Measurements from ENCODE around the gene STARD7.
"Not testable (repeated sequence)": the region's sequence is repeated elsewhere in the genome, so short reads cannot be mapped to it uniquely, and the experiment has no call there.

The STARD7 gene

GRCh38 chr2:96233880-96234316 is 25.3 kb upstream of the STARD7 start:
- DNase-seq = no peak

GRCh38 chr2:96233436-96233835 is 24.8 kb upstream of the STARD7 start:
- no peak for DNase-seq

- no peak for DNase-seq
Observed at GRCh38 chr2:96231316-96231715, 22.7 kb upstream of the STARD7 start.

DNA sequence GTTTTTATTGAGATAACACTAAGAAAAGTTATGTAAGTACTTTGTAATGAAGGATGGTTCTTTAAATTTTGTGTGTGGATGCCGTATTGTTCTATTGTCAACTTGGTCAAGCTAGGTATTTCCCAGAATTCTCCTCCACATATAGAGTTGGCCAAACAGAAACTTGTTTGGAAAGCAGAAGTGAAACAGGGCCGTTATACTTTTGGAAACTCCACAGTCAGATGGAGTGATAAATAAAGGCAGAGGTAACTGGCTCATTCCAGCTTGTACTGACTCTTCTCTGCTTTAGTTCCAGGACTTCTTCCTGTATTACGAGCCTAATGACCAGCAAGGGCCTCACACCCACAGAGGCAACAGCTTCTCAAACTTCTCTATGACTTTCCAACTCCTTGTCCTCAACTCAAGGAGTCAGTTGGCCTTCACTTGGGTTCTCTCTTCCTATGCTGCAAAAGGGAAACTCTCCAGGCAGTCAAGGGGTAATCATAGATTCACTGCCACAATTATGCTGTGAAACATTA is 16.4 kb upstream of the STARD7 start:
- DNase-seq = no peak

DNA sequence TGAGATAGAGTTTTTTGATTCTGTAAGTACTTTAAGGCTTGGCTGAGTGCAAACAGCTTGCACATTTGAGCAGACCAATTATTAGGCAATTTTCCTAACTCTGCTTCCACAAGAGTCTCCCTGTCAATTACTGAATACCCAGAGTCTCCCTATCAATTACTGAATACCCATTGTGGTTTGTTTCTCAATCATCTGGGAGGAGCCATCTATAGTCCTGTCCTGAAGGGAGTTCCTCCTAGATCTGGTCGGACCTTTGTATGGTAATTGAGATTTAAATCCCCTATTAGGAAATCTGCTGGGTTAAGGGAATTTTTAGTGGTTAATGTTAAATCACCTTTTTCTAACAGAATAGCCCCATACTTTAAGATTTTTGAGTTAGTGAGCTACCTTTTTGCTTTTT is 12.5 kb upstream of the STARD7 start:
- DNase-seq = not testable (repeated sequence)

- not testable (repeated sequence) for DNase-seq
Observed at GRCh38 chr2:96219959-96220358, 11.3 kb upstream of the STARD7 start.

DNA sequence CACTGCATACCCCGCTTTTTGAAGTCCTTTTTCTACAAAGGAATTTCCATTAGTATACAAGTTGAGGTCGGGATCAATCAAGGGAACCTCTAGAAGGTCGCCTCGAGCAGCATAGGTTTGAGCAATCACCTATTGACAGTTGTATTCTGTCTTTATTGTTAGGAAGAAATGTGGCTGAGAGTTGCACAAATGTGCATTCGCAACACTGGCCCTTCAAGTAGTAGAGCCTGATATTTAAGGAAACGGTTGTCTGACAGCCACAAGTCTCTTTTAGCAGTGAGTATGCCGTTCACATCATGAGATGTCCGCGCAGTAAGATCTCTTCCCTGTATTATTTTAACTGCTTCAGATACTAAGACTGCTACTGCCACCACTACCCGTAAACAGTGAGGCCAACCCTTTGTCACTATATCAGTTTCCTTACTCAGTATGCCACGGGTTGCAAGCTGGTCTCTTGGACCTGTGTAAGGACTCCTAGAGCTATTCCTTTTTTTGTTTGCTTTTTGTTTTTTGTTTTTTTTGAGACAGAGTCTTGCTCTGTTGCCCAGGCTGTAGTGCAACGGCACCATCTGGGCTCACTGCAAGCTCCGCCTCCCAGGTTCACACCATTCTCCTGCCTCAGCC is 10.0 kb upstream of the STARD7 start:
- no peak for DNase-seq

GRCh38 chr2:96214554-96214953 is 5.9 kb upstream of the STARD7 start:
- no peak for DNase-seq

DNA sequence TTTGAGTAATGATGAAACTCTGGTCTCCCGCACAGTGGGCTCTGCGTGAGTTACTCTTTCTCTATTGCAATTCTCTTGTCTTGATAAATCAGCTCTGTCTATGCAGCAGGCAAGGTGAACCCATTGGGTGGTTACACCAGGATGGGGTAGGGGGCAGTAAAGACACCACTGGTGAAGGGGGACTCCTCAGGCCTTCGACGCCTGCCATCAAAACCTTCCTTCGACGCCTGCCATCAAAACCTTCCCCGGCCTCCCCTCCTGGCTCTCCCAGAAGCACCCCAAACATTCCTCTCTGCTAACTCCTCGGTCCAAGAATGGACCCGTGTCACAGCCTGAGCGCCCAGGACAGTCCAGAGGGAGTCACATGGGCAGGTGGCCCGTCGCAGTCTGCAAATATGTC is 4.8 kb upstream of the STARD7 start:
- DNase-seq = no peak

DNA sequence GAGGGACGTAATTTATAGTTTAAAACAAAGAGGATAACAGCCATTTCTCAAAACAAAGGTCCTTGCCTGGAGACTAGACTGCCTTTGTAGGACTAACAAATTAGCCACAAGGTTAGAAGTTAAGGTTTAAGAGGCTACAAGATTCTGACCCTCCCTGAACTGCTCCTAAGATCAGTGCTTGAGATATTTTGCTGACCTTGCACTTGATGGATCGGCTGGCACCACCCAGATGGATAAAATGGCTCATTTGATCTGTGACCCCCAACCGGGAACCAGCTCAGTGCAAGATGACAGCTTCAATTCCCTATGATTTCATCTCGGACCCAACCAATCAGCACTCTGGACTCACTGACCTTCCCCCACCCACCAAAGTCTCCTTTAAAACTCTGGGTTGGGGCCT is 3.7 kb upstream of the STARD7 start:
- no peak for DNase-seq

DNA sequence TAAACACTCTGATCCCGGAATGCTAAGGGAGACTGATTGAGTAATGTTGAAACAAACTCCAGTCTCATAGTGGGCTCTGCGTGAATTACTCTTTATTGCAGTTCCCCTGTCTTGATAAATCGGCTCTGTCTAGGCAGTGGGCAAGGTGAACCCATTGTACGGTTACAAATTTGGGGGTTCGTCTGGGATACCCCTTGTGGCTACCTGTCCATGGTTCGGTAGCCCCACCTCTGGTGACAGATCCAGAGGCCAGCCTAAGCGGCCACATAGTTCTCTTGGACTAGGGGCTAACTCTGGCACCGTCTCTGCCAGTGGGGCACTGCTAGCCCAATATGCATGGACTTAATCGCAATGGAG is 1.1 kb upstream of the STARD7 start:
- DNase-seq = no peak

DNA sequence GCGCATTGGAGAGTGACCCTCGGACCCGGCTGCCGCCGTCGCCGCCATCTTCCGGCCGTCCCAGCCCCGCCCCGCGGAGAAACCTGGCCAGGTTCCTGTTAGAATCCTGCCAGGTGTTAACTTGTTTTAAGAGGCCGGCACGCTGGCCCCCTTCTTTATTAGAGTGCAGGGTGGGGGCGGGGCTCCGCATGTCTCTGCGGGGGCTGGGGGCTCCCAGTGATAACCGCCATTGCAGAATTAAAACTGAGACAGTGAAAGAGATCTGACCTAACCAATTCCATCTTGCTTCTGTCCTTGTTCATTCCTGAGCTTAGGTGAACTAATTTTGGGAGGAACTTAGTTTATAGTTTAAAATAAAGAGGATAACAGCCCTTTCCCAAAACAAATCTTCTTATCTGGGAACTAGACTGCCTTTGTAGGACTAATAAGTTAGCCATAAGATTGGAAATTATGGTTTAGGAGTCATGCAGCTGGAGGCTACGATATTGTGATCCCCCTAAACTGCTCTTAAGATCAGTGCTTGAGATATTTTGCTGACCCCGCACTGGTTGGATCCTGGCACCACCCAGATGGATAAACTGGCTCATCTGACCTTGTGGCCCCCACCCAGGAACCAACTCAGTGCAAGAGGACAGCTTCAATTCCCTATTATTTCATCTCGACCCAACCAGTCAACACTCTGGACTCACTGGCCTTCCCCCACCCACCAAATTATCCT is 543 bp upstream of the STARD7 start:
- DNase-seq = no peak

DNA sequence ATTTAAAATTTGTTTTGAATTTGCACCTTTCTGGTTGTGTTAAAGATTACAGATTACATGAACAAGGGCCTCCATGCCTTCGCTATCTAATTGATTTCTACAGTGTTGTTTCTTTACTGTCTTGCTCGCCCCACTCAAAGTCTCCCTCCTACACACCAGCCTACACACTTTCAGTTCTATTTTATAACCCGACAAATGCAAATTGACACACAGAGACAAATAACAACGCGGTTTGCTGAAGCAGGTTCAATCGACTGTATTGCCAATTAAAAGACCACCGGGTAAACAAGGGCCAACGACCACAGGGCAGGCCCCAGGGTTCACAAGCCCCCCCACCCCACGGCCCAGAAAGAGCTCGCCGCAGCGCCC is 869 bp downstream of the STARD7 start:
- no peak for DNase-seq

DNA sequence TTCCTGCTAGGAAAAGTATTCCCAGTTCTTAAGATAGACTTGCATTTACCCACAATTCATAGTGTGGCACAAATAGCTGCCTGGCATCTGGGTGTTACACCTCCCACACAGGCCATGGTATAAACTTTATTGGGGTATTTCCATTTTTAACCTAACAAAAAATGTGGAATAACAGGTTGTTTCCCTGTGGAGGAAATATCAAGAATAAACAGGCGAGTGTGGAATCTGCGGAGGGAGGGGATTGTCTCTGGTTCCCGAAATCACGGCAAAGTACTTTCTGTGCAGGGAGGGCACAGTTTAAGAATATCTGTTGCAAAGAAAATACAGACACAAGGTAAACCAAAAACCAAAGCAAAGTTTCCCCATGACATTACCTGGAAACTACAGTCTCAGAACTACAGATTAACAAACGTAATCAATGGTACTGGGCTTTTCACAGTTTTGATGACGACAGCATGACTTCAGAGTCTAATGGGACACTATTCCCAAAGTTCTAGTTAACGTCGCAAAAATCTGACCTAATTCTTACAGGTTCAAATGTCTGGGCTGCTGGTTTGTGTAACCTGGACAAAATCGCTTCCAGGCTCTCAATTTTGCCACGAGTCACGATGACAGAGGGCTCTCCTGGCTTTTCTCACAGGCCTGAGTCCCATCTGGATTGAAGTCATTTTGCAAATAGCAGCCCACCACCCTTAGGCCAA is 1.4 kb downstream of the STARD7 start:
- DNase-seq = no peak

DNA sequence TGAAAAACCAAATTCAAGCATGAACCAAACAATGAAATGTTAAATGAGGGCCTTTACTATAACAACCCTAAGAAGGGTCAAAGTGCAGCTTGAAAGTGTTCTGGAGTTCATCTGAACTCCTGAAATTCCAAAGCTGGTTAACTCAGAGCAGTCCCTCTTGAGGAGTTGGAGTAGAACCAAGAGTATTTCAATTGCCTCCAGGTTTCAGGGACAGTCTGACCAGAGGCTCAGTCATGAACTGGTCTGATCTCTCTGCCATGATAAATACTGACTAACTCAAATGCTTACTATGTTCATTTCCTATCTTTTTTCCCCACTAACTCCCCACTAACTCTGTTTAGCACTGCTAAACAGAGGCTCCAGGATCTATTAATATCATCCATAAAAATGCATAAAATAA is 2.7 kb downstream of the STARD7 start:
- no peak for DNase-seq

DNA sequence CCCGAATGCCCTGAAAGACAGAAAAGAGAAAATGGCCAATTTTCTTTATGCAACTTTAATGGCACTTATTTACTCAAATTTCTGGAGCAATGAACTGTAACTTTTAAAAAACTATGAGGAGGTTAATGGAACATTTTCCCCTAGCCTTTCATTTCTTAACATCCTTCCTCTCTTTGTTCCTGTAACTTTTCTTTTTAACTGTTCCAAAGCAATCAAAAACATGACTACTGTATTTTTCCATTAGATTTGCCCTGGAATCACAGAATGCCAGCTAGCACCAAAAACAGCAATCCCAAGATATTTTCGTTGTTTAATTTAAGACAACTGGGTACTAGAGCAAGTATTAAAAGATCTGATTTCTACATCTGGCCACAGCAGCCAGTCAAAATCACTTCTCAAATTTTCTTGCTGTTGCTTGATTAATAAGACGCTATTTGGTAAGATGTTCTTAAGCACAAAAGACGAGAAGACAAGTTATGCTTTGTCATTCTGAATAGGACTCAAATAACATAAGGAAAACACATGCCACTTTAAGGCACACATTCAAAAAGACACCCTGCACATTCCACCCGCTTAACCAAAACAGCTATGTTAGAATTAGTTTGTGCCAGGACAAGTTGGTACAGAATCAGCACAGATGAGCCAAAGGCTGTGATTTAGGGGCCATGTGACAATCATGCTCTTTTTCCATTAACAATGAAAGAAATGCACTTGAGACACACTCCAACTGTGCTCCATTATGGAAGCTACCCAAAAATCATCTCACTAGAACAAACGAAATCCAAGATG is 3.6 kb downstream of the STARD7 start:
- DNase-seq = no peak

- DNase-seq = no peak
Observed at GRCh38 chr2:96203130-96204028, 5.2 kb downstream of the STARD7 start.

DNA sequence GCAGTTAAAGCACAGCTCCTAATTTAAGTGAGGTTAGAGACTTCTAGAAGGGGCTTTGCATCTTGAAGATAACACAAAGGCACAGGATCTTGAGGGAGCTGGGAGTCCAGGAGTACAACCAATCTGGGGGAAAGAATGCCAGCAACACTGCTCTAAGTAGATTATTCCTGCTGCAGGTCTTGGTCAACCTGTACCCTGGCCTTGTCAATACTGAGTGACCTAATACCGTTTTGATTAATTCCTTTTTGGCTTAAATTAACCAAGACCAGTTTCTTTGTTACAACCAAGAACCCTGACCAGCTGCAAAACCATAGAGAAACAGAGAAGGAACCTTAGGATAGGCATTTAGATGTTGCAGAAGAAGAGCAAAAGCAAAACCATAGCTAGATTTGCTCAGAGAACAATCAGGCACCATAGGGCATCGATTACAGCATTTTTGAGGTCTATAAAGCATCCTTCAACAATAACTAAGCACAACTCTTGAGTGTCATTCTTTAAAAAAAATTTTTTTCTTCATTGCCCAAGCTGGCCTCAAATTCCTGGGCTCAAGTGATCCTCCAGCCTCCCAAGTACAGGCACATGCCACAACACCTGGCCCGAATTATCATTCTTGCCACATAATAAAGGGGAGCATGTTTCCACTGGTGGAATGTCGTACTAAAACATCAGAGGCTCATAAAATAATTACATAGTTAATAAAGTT is 6.3 kb downstream of the STARD7 start:
- no peak for DNase-seq

DNA sequence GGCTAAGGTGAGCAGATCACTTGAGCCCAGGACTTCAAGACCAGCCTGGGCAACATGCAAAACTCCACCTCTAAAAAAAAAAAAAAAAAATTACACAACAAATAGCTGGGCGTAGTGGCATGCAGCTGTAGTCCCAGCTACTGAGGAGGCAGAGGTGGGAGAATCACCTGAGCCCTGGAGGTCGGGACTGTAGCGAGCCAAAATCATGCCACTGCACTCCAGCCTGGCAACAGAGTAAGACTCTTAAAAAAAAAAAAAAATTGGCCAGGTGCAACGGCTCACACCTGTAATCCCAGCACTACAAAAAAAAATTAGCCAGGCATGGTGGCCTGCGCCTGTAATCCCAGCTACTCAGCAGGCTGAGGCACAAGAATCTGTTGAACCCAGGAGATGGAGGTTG is 7.3 kb downstream of the STARD7 start:
- no peak for DNase-seq

DNA sequence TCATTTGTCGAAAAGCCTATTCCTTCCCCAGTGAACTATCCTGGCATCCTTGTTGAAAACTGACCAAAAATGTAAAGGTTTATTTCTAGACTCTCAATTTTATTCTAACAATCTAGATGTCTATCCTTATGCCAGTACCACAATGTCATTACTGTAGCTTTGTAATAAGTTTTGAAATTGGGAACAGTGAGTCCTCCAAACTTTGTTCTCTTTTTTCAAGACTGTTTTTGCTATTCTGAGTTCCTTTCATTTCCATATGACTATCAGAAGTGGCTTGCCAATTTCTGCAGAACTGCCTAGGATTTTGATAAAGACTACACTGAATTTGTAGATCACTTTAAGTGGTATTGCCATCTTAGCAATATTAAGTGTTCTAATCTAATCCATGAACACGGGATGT is 9.7 kb downstream of the STARD7 start:
- DNase-seq = no peak

GRCh38 chr2:96197546-96198255 is 10.9 kb downstream of the STARD7 start:
- DNase-seq = no peak
